Erythroblast (primary cell): Measurements from ENCODE around the gene KLK1.
"Not testable (repeated sequence)": the region's sequence is repeated elsewhere in the genome, so short reads cannot be mapped to it uniquely, and the experiment has no call there.

Experiments
- DNase-seq, 2 experiments: peaks; one replicate each; lab custom pipeline; 2025; lab: John Stamatoyannopoulos, UW
- GATA1 ChIP-seq: IDR thresholded peaks from 2 replicates; pipeline ENCODE4 v1.6.1; 2011; ENCODE audit warnings: low read depth, mild to moderate bottlenecking, control low read depth, low read length, moderate library complexity
- POLR2A ChIP-seq: IDR thresholded peaks from 2 replicates; pipeline ENCODE4 v1.6.1; 2011; ENCODE audit warnings: mild to moderate bottlenecking, low read length

Gene KLK1

GRCh38 chr19:50780753-50781435 lies 42.7 kb downstream of the KLK1 start:
- DNase-seq: no peak
- TF ChIP-seq GATA1: no peak
- no peak for TF ChIP-seq POLR2A

GRCh38 chr19:50779504-50780457 lies 43.8 kb downstream of the KLK1 start:
- DNase-seq: no peak

GRCh38 chr19:50778906-50779430 lies 44.6 kb downstream of the KLK1 start:
- TF ChIP-seq POLR2A (no peak), GATA1 (no peak)
- no peak for DNase-seq

More at GRCh38 chr19:50779504-50780457, 43.8 kb downstream of the KLK1 start:
- no peak for TF ChIP-seq GATA1
- no peak for TF ChIP-seq POLR2A

- peak in 1 of 2 experiments; percentile 54 for DNase-seq
- TF ChIP-seq POLR2A (no peak), GATA1 (no peak)
These were observed 45.7 kb downstream of the KLK1 start for GRCh38 chr19:50777830-50778303.

GRCh38 chr19:50777261-50777660 lies 46.3 kb downstream of the KLK1 start:
- no peak for DNase-seq
- TF ChIP-seq POLR2A: no peak
- TF ChIP-seq GATA1: no peak

GRCh38 chr19:50776131-50776530 lies 47.5 kb downstream of the KLK1 start:
- TF ChIP-seq POLR2A (no peak), GATA1 (no peak)
- DNase-seq: no peak

GRCh38 chr19:50773454-50773853 lies 50.1 kb downstream of the KLK1 start:
- DNase-seq: not testable (repeated sequence)

GRCh38 chr19:50772912-50773311 lies 50.7 kb downstream of the KLK1 start:
- not testable (repeated sequence) for DNase-seq

- TF ChIP-seq GATA1: no peak
- no peak for TF ChIP-seq POLR2A
- DNase-seq: no peak
These were observed 51.1 kb downstream of the KLK1 start for GRCh38 chr19:50772476-50772875.

GRCh38 chr19:50770888-50771287 lies 52.7 kb downstream of the KLK1 start:
- DNase-seq: no peak
- TF ChIP-seq POLR2A (no peak), GATA1 (no peak)

- DNase-seq: not testable (repeated sequence)
These were observed 53.4 kb downstream of the KLK1 start, which contains the start of gene GPR32 for GRCh38 chr19:50770164-50770563. GPR32 (plus strand) TSS chr19:50770464; CDS start chr19:50770601, 137 bp downstream.
